H1 (cell line): ENCODE measurements around the gene OR8D4. TPM values are rescaled to one million over a fixed set of nuclear protein-coding genes. Genes with fewer than 3 reads are reported as not detected.

Source experiments
- CTCF ChIA-PET: fragments of 300-600 bp; sonication (Branson Sonifier 250); formaldehyde crosslinking; loops from one replicate; lab custom pipeline; 2021; ENCODE audit not compliant: partially characterized antibody; lab: Charles Lee
- POLR2A ChIA-PET: fragments of 300-600 bp; sonication (Branson Sonifier 250); formaldehyde crosslinking; loops from one replicate; lab custom pipeline; 2021; ENCODE audit warnings: inconsistent platforms; ENCODE audit not compliant: partially characterized antibody; lab: Charles Lee
- DNase-seq, 2 experiments: peaks; one replicate each; pipeline versions ENCODE4 v3.0.0 to v3.0.0-alpha.2; 2010 to 2022; ENCODE audit warnings: low spot score in 2 of 2, low read depth in 1 of 2, mixed read lengths in 1 of 2
- FAIRE-seq: peaks from 2 replicates; lab custom pipeline; 2011; peaks lifted over from hg19 to GRCh38; lab: Jason Lieb, UNC
- H2AFZ ChIP-seq: 2 replicates; pipeline ENCODE4 v1.8.1; 2012; ENCODE audit warnings: low read length, inconsistent platforms
- H2AK5ac ChIP-seq: 2 replicates; pipeline ENCODE4 v1.6.1; 2013; ENCODE audit warnings: low read depth, low read length
- H2BK120ac ChIP-seq: replicated peaks from 2 replicates; pipeline ENCODE3; 2013; ENCODE audit warnings: low read depth, low read length, inconsistent platforms
- H2BK12ac ChIP-seq: 2 replicates; pipeline ENCODE4 v1.6.1; 2013; ENCODE audit warnings: low read depth, low read length
- H2BK15ac ChIP-seq: 2 replicates; pipeline ENCODE4 v1.6.1; 2013; ENCODE audit warnings: low read length
- H2BK20ac ChIP-seq: 2 replicates; pipeline ENCODE4 v1.6.1; 2013; ENCODE audit warnings: low read length
- H2BK5ac ChIP-seq: 2 replicates; pipeline ENCODE4 v1.6.1; 2013; ENCODE audit warnings: low read depth, low read length
- H3K14ac ChIP-seq: 2 replicates; pipeline ENCODE4 v1.6.1; 2013; ENCODE audit warnings: inconsistent platforms; ENCODE audit not compliant: insufficient read length
- H3K18ac ChIP-seq: 2 replicates; pipeline ENCODE4 v1.6.1; 2013; ENCODE audit warnings: low read length; ENCODE audit errors: extremely low read depth
- H3K23ac ChIP-seq: 2 replicates; pipeline ENCODE4 v1.6.1; 2013; ENCODE audit warnings: inconsistent platforms; ENCODE audit not compliant: insufficient read length
- H3K23me2 ChIP-seq: 2 replicates; pipeline ENCODE4 v1.6.1; 2013; ENCODE audit warnings: low read depth, low read length
- H3K27ac ChIP-seq: 2 replicates; pipeline ENCODE4 v1.6.1; 2011; ENCODE audit warnings: low read depth, low read length, inconsistent platforms
- H3K27me3 ChIP-seq, 4 experiments: replicated peaks in 1 of 4; 1 replicate in 1 of 4; 2 replicates in 3 of 4; pipeline versions ENCODE4 v1.6.1 to v1.8.1; 2011 to 2013; ENCODE audit warnings: low read length in 3 of 4, mild to moderate bottlenecking in 3 of 4, inconsistent platforms in 2 of 4, mixed read lengths in 2 of 4, moderate library complexity in 1 of 4; ENCODE audit not compliant: control insufficient read depth in 3 of 4, insufficient read depth in 3 of 4; ENCODE audit errors: extremely low read depth in 1 of 4
- H3K36me3 ChIP-seq, 4 experiments: 2 replicates each; pipeline versions ENCODE4 v1.6.1 to v1.8.1; 2011 to 2013; ENCODE audit warnings: mild to moderate bottlenecking in 4 of 4, low read length in 3 of 4, moderate library complexity in 2 of 4, control low read depth in 1 of 4, inconsistent platforms in 1 of 4; ENCODE audit not compliant: insufficient read depth in 4 of 4, control insufficient read depth in 2 of 4
- H3K4ac ChIP-seq: replicated peaks from 2 replicates; pipeline ENCODE3; 2013; ENCODE audit warnings: low read length, low read depth, mixed read lengths, inconsistent platforms; ENCODE audit not compliant: insufficient read length
- H3K4me1 ChIP-seq, 4 experiments: replicated peaks in 1 of 4; 1 replicate in 1 of 4; 2 replicates in 3 of 4; pipeline versions ENCODE4 v1.6.1 to v1.8.1; 2011 to 2013; ENCODE audit warnings: low read length in 3 of 4, inconsistent platforms in 2 of 4, mixed read lengths in 1 of 4; ENCODE audit not compliant: insufficient read depth in 4 of 4, control insufficient read depth in 3 of 4
- H3K4me2 ChIP-seq, 2 experiments: 2 replicates each; pipeline versions ENCODE4 v1.6.1 to v1.8.1; 2011 to 2013; ENCODE audit warnings: low read depth in 2 of 2, low read length in 2 of 2, control low read depth in 1 of 2, inconsistent platforms in 1 of 2, mild to moderate bottlenecking in 1 of 2; ENCODE audit not compliant: insufficient read depth in 1 of 2
- H3K4me3 ChIP-seq, 4 experiments: fragments of 200-600, 300-600 bp in 1 of 4; sonication (generic), shearing (Covaris generic), sonication (Bioruptor Twin) in 1 of 4; 2 replicates each; pipeline versions ENCODE4 v1.5.1 to v1.8.1; 2011 to 2016; ENCODE audit warnings: low read length in 4 of 4, low read depth in 3 of 4, control low read depth in 2 of 4, inconsistent platforms in 2 of 4, mild to moderate bottlenecking in 2 of 4, mixed read lengths in 1 of 4, moderate library complexity in 1 of 4; ENCODE audit not compliant: insufficient read depth in 2 of 4; ENCODE audit errors: extremely low read depth in 1 of 4
- H3K56ac ChIP-seq: replicated peaks from 2 replicates; pipeline ENCODE3; 2013; ENCODE audit warnings: low read depth, mild to moderate bottlenecking, mixed read lengths, low read length, inconsistent platforms; ENCODE audit not compliant: insufficient read length
- H3K79me1 ChIP-seq: 2 replicates; pipeline ENCODE4 v1.6.1; 2013; ENCODE audit warnings: low read depth, low read length, control low read depth
- H3K79me2 ChIP-seq, 2 experiments: 2 replicates each; pipeline versions ENCODE4 v1.6.1 to v1.8.1; 2012 to 2013; ENCODE audit warnings: low read length in 2 of 2, mild to moderate bottlenecking in 2 of 2, inconsistent platforms in 1 of 2; ENCODE audit not compliant: insufficient read depth in 2 of 2, control insufficient read depth in 1 of 2
- H3K9ac ChIP-seq, 4 experiments: replicated peaks in 1 of 4; 1 replicate in 1 of 4; 2 replicates in 3 of 4; pipeline versions ENCODE4 v1.6.1 to v1.8.1; 2011 to 2013; ENCODE audit warnings: low read depth in 3 of 4, low read length in 3 of 4, control low read depth in 2 of 4, mild to moderate bottlenecking in 2 of 4, moderate library complexity in 2 of 4, inconsistent platforms in 1 of 4; ENCODE audit errors: extremely low read depth in 1 of 4
- H3K9me3 ChIP-seq, 2 experiments: 2 replicates each; pipeline versions ENCODE4 v1.6.1 to v1.8.1; 2012 to 2013; ENCODE audit warnings: mild to moderate bottlenecking in 2 of 2, moderate library complexity in 2 of 2, control low read depth in 1 of 2, inconsistent platforms in 1 of 2, low read depth in 1 of 2, low read length in 1 of 2, mixed read lengths in 1 of 2; ENCODE audit not compliant: insufficient read depth in 2 of 2
- H4K20me1 ChIP-seq, 2 experiments: replicated peaks in 1 of 2; 2 replicates each; pipeline versions ENCODE3 to v1.8.1; 2011 to 2013; ENCODE audit warnings: inconsistent platforms in 2 of 2, low read length in 2 of 2, mild to moderate bottlenecking in 1 of 2; ENCODE audit not compliant: insufficient read depth in 2 of 2, control insufficient read depth in 1 of 2
- H4K5ac ChIP-seq: 2 replicates; pipeline ENCODE4 v1.6.1; 2013; ENCODE audit warnings: low read length, low read depth, mixed read lengths, inconsistent platforms; ENCODE audit not compliant: insufficient read length
- H4K8ac ChIP-seq: 2 replicates; pipeline ENCODE4 v1.8.0; 2013; ENCODE audit warnings: mild to moderate bottlenecking, moderate library complexity, low read length, inconsistent platforms; ENCODE audit not compliant: insufficient read depth; ENCODE audit errors: extremely low read depth
- H4K91ac ChIP-seq: replicated peaks from 2 replicates; pipeline ENCODE3; 2013; ENCODE audit warnings: low read length, mixed read lengths, inconsistent platforms; ENCODE audit not compliant: insufficient read length
- ATF2 ChIP-seq: IDR thresholded peaks from 2 replicates; pipeline ENCODE4 v1.6.1; 2012; ENCODE audit warnings: low read length, inconsistent platforms
- RBBP5 ChIP-seq: IDR thresholded peaks from 2 replicates; pipeline ENCODE4 v1.7.1; 2012; ENCODE audit warnings: low read depth, mild to moderate bottlenecking, inconsistent platforms, low read length, moderate library complexity, borderline replicate concordance
- WGBS, 2 experiments: shearing (Covaris generic) in 1 of 2; methylation state at CpG; one replicate each; pipeline versions ENCODE4 v1.1.6 to v1.1.7; 2013 to 2015; ENCODE audit warnings: low lambda C conversion rate in 2 of 2, mixed read lengths in 2 of 2, inconsistent platforms in 1 of 2, low coverage in 1 of 2, missing lambda C conversion rate in 1 of 2; ENCODE audit not compliant: insufficient replicate concordance in 2 of 2, insufficient coverage in 1 of 2, insufficient read length in 1 of 2; ENCODE audit errors: extremely low coverage in 1 of 2, missing lambda C conversion rate in 1 of 2; 5-methylcytosine and 5-hydroxymethylcytosine counted together
- polyA plus RNA-seq, 7 experiments: library from polyadenylated mRNA; depleted of rRNA in 3 of 7; stranded (reverse) in 5 of 7; unstranded in 2 of 7; fragments of >200 nt in 5 of 7; fragments of 200-250 nt in 2 of 7; gene quantifications; 1 replicate in 5 of 7; 2 replicates in 1 of 7; 4 replicates in 1 of 7; pipeline versions ENCODE4 v1.2.1 to v1.2.3, GENCODE V29; 2011 to 2013; ENCODE audit warnings: missing spikeins in 2 of 7, mixed read lengths in 2 of 7
- total RNA-seq: library from RNA; stranded (reverse); fragmentation: NEBNext Ultra II Directional; extraction: Animal tissue kit (Norgen Biotek cat#: 25700); gene quantifications from 2 replicates; pipeline ENCODE4 v1.2.1, GENCODE V29; 2021

Gene OR8D4
- total and polyA plus RNA-seq, 2 of the 8 experiments (the other 6 are each of a cell fraction or from before 2014, with no cell fraction given) = not detected

GRCh38 chr11:123943738-123944137 is 41.8 kb downstream of the OR8D4 start, which contains the start of gene OR6T1:
TSS of gene OR6T1 (minus strand) at chr11:123943838. CDS start at chr11:123943838, 0 bp downstream.
- H4K20me1 ChIP-seq = no peaks in the 10 kb centered on the region
- TF ChIP-seq RBBP5 = no peak
- no peak for TF ChIP-seq ATF2
- TF ChIP-seq, all 59 proteins: peak for 0
- ChIA-PET POLR2A (no interaction called here), CTCF (interaction anchor here (1.8 kb wide), 1 partner anchor 12 kb away, joined by 7 read pairs; no protein-coding TSS in a partner anchor)
- Histone ChIP-seq H3K4me1 (no peaks in the 10 kb centered on the region), H3K79me1 (no peaks in the 10 kb centered on the region), H3K27me3 (no peaks in the 10 kb centered on the region), H3K14ac (no peak within 1 kb of the TSS), H2BK12ac (no peak within 1 kb of the TSS), H4K91ac (no peak within 1 kb of the TSS), H4K5ac (no peak within 1 kb of the TSS), H2BK120ac (no peak within 1 kb of the TSS), H3K23ac (no peak within 1 kb of the TSS), H3K36me3 (no peaks in the 10 kb centered on the region), H3K18ac (no peak within 1 kb of the TSS), H3K4me3 (no peak within 1 kb of the TSS), H3K56ac (no peak within 1 kb of the TSS), H4K8ac (no peak within 1 kb of the TSS), H3K23me2 (no peaks in the 10 kb centered on the region), H2BK15ac (no peak within 1 kb of the TSS), H3K27ac (no peak within 1 kb of the TSS), H3K4me2 (no peak within 1 kb of the TSS), H3K9me3 (no peaks in the 10 kb centered on the region), H3K79me2 (no peaks in the 10 kb centered on the region), H2BK20ac (no peak within 1 kb of the TSS), H3K4ac (no peak within 1 kb of the TSS), H2AFZ (no peak within 1 kb of the TSS), H2AK5ac (no peak within 1 kb of the TSS), H3K9ac (no peak within 1 kb of the TSS), H2BK5ac (no peak within 1 kb of the TSS)
- 85% methylated on average over 3 of the region's 3 CpGs; no CpG with 5 or more reads in 1 of the 2 experiments for WGBS, 2 experiments
- DNase-seq = no peak
- no peak for FAIRE-seq
